Aorta (tissue), 5 donors: ENCODE data around the gene ASB8. TPM values are rescaled to one million over a fixed set of nuclear protein-coding genes. Genes with fewer than 3 reads are reported as not detected.
A peak's percentile ranks its signal among the peaks of the same experiment; 100 is the strongest.

Experiments used
- ATAC-seq: fragments of 200-7000 bp; cut with Tn5 transposase; one replicate; pipeline ENCODE4 v1.9.1; 2022; ENCODE audit warnings: moderate library complexity; ENCODE audit not compliant: low FRiP score
- DNase-seq, 2 donors: peaks; one replicate each; pipeline ENCODE4 v3.0.0-alpha.2; 2020
- H3K27ac ChIP-seq, 2 donors: one replicate each; pipeline ENCODE4 v1.5.1; 2013; ENCODE audit warnings: low read length in 2 of 2, mild to moderate bottlenecking in 2 of 2, moderate library complexity in 2 of 2, control low read depth in 1 of 2, inconsistent platforms in 1 of 2, low read depth in 1 of 2
- H3K27me3 ChIP-seq, 2 donors: one replicate each; pipeline ENCODE4 v1.6.1; 2013; ENCODE audit warnings: control low read depth in 1 of 2, low read length in 1 of 2, mild to moderate bottlenecking in 1 of 2, moderate library complexity in 1 of 2; ENCODE audit not compliant: insufficient read depth in 2 of 2, control insufficient read depth in 1 of 2
- H3K36me3 ChIP-seq, 2 donors: one replicate each; pipeline ENCODE4 v1.6.1; 2013; ENCODE audit warnings: control low read depth in 1 of 2, low read length in 1 of 2, mild to moderate bottlenecking in 1 of 2; ENCODE audit not compliant: insufficient read depth in 2 of 2, control insufficient read depth in 1 of 2
- H3K4me1 ChIP-seq, 2 donors: one replicate each; pipeline ENCODE4 v1.6.1; 2013; ENCODE audit warnings: low read length in 2 of 2, control low read depth in 1 of 2, mild to moderate bottlenecking in 1 of 2, moderate library complexity in 1 of 2; ENCODE audit not compliant: insufficient read depth in 2 of 2, control insufficient read depth in 1 of 2
- H3K4me3 ChIP-seq, 2 donors: one replicate each; pipeline ENCODE4 v1.5.1; 2013; ENCODE audit warnings: low read length in 2 of 2, control low read depth in 1 of 2, mild to moderate bottlenecking in 1 of 2
- H3K9me3 ChIP-seq: one replicate; pipeline ENCODE4 v1.6.1; 2013; ENCODE audit warnings: mild to moderate bottlenecking, low read length; ENCODE audit not compliant: control insufficient read depth
- WGBS, 2 donors: extraction: QIAGEN DNeasy Blood & Tissue Kit; methylation state at CpG; one replicate each; pipeline ENCODE4 v1.1.7; 2013; 5-methylcytosine and 5-hydroxymethylcytosine counted together
- intact Hi-C, 2 donors: fragments of 100-400 bp; cut with DNase I; formaldehyde crosslinking; loops; one replicate each; pipeline versions ENCODE4 v1.14.2 to v1.15.0; 2022
- long read RNA-seq, 2 donors: library from polyadenylated mRNA; unstranded; transcript quantifications; one replicate each; pipeline ENCODE4 v2.0.0, GENCODE V29; 2020 to 2021
- polyA plus RNA-seq, 2 donors: library from polyadenylated mRNA; stranded (reverse); fragments of 200-250 nt; gene quantifications; one replicate each; pipeline ENCODE4 v1.2.3, GENCODE V29; 2013
- total RNA-seq, 2 donors: library from RNA; stranded (reverse); fragmentation: NEBNext Ultra II Directional; extraction: Animal tissue kit (Norgen Biotek cat#: 25700); gene quantifications; one replicate each; pipeline ENCODE4 v1.2.1, GENCODE V29; 2021
- donor health status: healthy with polysubstance abuse.
- donor health status: Bipolar disorder and iron deficiency.
- donor health status: DM: no; HTN: no; CAD: no.
- donor health status: DM: no; HTN: no; CAD: no.
- donor health status: DM: yes; HTN: yes; CAD: no.

The ASB8 gene
- 10 to 100 TPM; 32.8 to 34.2 TPM for total RNA-seq
- 10 to 100 TPM; 20.7 to 25.6 TPM for polyA plus RNA-seq
- long read RNA-seq, donor 1, transcript ASB8-205 (4 exons, 2,610 nt), result minor isoform, 20 of 109 reads
- long read RNA-seq, donor 1, transcript ASB8-201 (4 exons, 2,615 nt), result major isoform, 78 of 109 reads
- long read RNA-seq, donor 1, partial matches to known transcripts, result 2 of 109 reads
- long read RNA-seq, donor 1, other reads (novel, unspliced or antisense), result 6 of 109 reads
- long read RNA-seq, donor 2, transcript ASB8-201 (4 exons, 2,615 nt), result major isoform, 11 of 22 reads
- long read RNA-seq, donor 2, partial matches to known transcripts, result 0 of 22 reads
- long read RNA-seq, donor 2, other reads (novel, unspliced or antisense), result 7 of 22 reads

- DNase-seq (peak; percentile 99 to 100), ATAC-seq (peak; percentile 99)
- Histone ChIP-seq H3K4me3 (peak within 1 kb of the TSS; percentile 77 to 93), H3K27me3 (no peaks in the 10 kb centered on the region), H3K27ac (peak within 1 kb of the TSS in 1 of 2 donors; percentile 76), H3K4me1 (no peaks in the 10 kb centered on the region), H3K9me3 (no peaks in the 10 kb centered on the region), H3K36me3 (peaks cover 0 to 2% of the 10 kb centered on the region in 2 donors)
- intact Hi-C loops, result loop anchor here (5.0 kb wide), 2 partner anchors 35 to 50 kb away; partner anchors contain the start of gene SENP1 (in 1 of the 2)
- 0% methylated on average over 55 to 56 of the region's 56 CpGs for WGBS, 2 donors
Observed at GRCh38 chr12:48157018-48157888, at the start of gene ASB8. TSS of gene ASB8 (minus strand) at chr12:48157515. CDS start at chr12:48153496, 4,019 bp downstream.

- ATAC-seq, result no peak
- intact Hi-C loops, result no loop called here
Observed at GRCh38 chr12:48203192-48203591, 45.9 kb upstream of the ASB8 start, which contains the start of gene OR10AD1. TSS of gene OR10AD1 (minus strand) at chr12:48203292. CDS start at chr12:48203292, 0 bp downstream.

DNA sequence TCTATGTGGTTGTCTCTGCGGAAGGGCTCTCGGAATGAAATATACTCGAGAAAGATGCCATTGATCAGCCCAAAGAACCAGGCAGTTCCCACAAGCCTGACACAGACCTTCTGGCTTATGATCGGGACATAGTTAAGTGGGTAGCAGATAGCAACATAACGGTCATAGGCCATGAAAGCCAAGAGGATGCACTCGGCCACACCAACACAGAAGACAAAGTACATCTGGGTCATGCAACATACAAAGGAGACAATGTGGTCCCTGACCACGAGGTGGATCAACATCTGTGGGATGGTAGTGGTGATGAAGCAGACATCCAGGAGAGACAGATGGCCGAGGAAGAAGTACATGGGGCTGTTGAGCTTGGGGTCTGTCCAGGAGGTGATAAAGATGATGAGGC lies 45.5 kb upstream of the ASB8 start:
- DNase-seq (no peak), ATAC-seq (no peak)
- Histone ChIP-seq H3K27ac (no peak overlapping the region), H3K4me3 (no peak overlapping the region), H3K27me3 (no peaks in the 10 kb centered on the region), H3K36me3 (no peaks in the 10 kb centered on the region), H3K4me1 (peaks cover 0 to 3% of the 10 kb centered on the region in 2 donors), H3K9me3 (peaks cover 8% of the 10 kb centered on the region)
- WGBS, 2 donors, result 90 to 92% methylated on average over 8 of the region's 8 CpGs
- intact Hi-C loops, result no loop called here

More at GRCh38 chr12:48203192-48203591, 45.9 kb upstream of the ASB8 start, which contains the start of gene OR10AD1:
- no peak for DNase-seq
- Histone ChIP-seq H3K36me3 (no peaks in the 10 kb centered on the region), H3K4me1 (peaks cover 0 to 3% of the 10 kb centered on the region in 2 donors), H3K27ac (no peak within 1 kb of the TSS), H3K4me3 (no peak within 1 kb of the TSS), H3K27me3 (no peaks in the 10 kb centered on the region), H3K9me3 (peaks cover 8% of the 10 kb centered on the region)
- 74 to 82% methylated on average over 4 of the region's 4 CpGs for WGBS, 2 donors

- Histone ChIP-seq H3K27me3 (no peaks in the 10 kb centered on the region), H3K4me3 (no peak overlapping the region), H3K36me3 (no peaks in the 10 kb centered on the region), H3K4me1 (peaks cover 0 to 3% of the 10 kb centered on the region in 2 donors), H3K9me3 (peaks cover 8% of the 10 kb centered on the region), H3K27ac (no peak overlapping the region)
- no peak for DNase-seq
- intact Hi-C loops, result no loop called here
- no peak for ATAC-seq
- 95 to 98% methylated on average over 3 of the region's 3 CpGs for WGBS, 2 donors
Observed at GRCh38 chr12:48201516-48201915, 44.2 kb upstream of the ASB8 start.

- Histone ChIP-seq H3K27me3 (no peaks in the 10 kb centered on the region), H3K9me3 (peaks cover 8% of the 10 kb centered on the region), H3K4me3 (no peak overlapping the region), H3K4me1 (peaks cover 0 to 3% of the 10 kb centered on the region in 2 donors), H3K27ac (no peak overlapping the region), H3K36me3 (no peaks in the 10 kb centered on the region)
- no peak for DNase-seq
- 89% methylated on average over 3 of the region's 3 CpGs for WGBS, 2 donors
- ATAC-seq, result no peak
- intact Hi-C loops, result no loop called here
Observed at GRCh38 chr12:48201091-48201490, 43.8 kb upstream of the ASB8 start.

DNA sequence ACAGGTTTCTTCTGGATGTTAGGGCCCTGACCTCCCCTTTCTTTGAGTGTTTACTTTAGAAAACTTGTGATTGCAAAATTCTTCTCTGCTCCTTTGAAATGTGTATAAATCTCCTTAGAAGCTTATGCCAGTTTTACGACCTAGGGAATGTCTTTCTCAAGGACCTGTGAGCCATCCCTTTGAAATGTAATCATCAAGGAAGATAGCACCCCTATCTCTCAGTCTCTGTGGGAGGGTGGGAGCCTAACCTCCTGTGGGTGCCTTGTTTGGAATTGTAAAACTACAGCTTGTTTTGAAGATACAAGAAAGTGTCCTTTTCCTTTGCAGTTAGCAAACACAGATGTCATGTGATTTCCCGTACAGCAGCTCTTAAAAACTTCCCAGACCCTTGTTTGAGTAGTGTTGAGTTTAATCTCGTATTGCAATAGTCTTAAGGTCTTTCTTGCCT lies 42.5 kb upstream of the ASB8 start:
- intact Hi-C loops, result no loop called here
- H3K9me3 ChIP-seq, result peaks cover 5% of the 10 kb centered on the region
- WGBS, 2 donors, result 79 to 86% methylated on average over 3 of the region's 3 CpGs
- DNase-seq (no peak), ATAC-seq (no peak)
- no peak overlapping the region for H3K4me3 ChIP-seq
- H3K36me3 ChIP-seq, result no peaks in the 10 kb centered on the region
- H3K27ac ChIP-seq, result no peak overlapping the region
- H3K27me3 ChIP-seq, result no peaks in the 10 kb centered on the region
- peaks cover 0 to 3% of the 10 kb centered on the region in 2 donors for H3K4me1 ChIP-seq

DNA sequence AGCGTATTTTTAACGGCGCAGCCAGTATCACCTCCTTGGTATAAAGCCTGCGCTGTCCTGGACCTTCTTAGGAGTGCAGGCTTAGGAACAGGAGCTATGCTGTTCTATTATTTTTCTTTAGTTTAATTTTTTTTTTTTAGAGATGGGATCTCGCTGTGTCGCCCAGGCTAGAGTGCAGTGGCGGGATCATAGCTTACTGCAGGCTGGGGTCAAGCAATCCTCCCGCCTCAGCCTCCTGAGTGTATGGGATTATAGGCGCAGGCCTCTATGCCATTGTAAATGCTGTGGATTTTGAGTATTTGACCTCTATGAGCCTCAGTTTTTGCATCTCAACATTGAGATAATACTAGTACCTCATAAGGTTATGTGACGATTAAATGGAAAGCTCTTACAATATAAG lies 41.7 kb upstream of the ASB8 start:
- no peaks in the 10 kb centered on the region for H3K27me3 ChIP-seq
- no peak for DNase-seq
- H3K4me3 ChIP-seq, result peak overlapping the region; percentile 63 to 73
- peaks cover 0 to 3% of the 10 kb centered on the region in 2 donors for H3K4me1 ChIP-seq
- 54 to 58% methylated on average over 10 of the region's 10 CpGs for WGBS, 2 donors
- no peak for ATAC-seq
- intact Hi-C loops, result no loop called here
- peak overlapping the region in 1 of 2 donors; percentile 98 for H3K27ac ChIP-seq
- H3K36me3 ChIP-seq, result no peaks in the 10 kb centered on the region
- peaks cover 2% of the 10 kb centered on the region for H3K9me3 ChIP-seq

DNA sequence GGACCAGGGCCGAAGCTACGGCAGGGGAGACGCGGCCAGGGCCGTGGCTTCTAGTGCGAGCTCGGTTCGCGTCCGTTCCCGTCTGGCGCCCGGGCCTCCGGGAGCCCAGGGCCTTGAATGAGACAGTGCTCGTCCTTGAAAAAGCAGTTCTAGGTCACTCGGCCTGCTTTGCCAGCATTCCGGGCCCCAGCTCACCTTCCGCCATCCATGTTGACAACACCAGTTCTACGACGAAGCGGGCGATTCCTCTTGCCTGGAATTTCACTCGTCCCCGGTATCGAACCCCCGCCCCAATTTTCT lies 41.3 kb upstream of the ASB8 start:
- intact Hi-C loops, result no loop called here
- Histone ChIP-seq H3K9me3 (no peaks in the 10 kb centered on the region), H3K4me3 (peak overlapping the region; percentile 63 to 73), H3K4me1 (peaks cover 0 to 3% of the 10 kb centered on the region in 2 donors), H3K36me3 (no peaks in the 10 kb centered on the region), H3K27me3 (no peaks in the 10 kb centered on the region), H3K27ac (peak overlapping the region; percentile 77 to 98)
- WGBS, 2 donors, result 6 to 9% methylated on average over 26 of the region's 26 CpGs
- peak; percentile 61 to 82 for DNase-seq
- peak; percentile 71 for ATAC-seq
